GF-D8 (cell line): Measurements from ENCODE around the gene XPC.
"Not testable (repeated sequence)": the region's sequence is repeated elsewhere in the genome, so short reads cannot be mapped to it uniquely, and the experiment has no call there.

Source experiments
- DNase-seq: peaks from one replicate; lab custom pipeline; 2025; lab: John Stamatoyannopoulos, UW

The XPC gene

DNA sequence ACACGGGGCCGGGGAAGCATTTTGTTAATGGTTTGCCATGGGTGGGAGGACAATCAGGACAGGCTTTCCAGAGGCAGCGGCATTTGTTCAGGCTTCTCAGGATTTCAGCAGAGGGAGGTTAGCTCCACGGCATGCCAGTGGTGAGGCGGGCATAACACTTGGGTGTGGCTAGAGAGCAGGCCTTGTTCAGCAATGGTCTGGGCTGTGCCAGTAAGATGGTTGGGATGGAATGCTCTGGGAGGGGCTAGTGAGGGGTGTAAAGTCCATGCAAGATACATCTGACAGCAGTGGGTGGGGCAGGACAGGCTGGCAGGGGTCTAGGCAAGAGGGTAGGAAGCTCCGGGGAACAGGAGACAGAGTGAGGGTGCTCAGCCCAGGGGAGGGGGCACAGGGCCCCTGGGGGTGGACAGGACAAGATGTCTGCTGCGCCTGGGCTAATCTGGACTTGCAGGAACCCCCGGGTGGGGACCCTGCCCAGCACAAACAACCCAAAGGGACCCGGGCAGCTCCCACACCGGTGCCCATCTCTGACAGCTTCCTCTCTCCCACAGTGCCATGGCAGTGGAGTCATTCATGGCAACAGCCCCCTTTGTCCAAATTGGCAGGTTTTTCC lies 45.1 kb downstream of the XPC start:
- DNase-seq, result no peak

DNA sequence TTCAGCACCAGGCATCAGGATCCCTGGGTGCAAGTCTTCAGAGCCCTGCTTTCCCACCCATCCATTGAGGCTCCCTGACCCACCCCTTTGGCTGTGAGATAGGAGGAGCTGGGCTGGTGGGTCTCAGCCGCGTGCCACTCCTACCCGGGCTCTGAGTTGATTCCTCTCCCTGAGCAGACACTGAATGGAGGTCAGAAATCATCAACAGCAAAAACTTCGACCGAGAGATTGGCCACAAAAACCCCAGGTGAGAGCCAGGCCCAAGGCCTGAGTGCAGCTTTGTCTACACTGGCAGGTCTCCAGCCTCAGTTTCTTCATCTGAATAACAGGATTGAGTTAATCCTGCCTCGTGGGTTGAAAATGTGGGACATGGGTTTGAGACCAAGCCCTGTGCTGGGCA lies 45.7 kb downstream of the XPC start:
- DNase-seq, result no peak

DNA sequence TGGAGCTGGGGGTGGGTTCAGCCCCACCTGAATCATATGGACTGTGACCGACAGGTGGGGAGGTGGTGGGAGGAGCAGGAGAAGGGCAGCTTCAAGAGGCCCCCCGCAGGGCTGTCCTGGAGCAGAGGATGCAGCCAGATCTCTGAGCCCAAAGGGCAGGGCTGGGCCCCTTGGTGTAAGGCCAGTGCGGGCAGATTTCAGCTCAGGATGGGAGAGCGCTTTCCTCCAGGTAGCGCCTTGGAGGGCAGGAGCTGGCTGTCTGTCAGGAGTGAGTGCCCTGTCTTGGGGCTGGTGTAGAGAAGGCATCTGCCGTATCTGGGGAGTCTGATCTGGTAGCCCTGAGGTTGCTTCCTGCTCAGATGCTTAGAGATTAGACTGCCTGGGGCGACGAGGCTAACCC lies 46.3 kb downstream of the XPC start:
- no peak for DNase-seq

DNA sequence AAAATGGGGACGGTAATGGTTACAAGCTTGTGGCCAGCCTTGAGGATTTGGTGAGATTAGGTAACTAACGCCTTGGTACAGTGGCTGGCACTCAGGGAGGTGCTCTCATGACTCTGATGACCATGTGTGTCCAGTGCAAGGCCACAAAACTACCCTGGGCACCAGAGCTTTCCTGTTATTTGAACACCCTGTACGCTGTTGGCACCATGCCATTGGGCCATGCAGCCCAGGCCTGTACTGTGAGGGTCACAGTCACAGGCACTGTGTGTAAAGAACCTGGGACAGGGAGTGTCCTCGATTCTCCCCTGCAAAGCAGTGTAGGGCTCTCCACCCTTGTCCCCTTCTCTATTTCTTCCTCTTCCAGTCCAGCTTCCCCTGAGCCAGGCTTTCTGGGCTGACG lies 47.3 kb downstream of the XPC start:
- DNase-seq, result no peak

DNA sequence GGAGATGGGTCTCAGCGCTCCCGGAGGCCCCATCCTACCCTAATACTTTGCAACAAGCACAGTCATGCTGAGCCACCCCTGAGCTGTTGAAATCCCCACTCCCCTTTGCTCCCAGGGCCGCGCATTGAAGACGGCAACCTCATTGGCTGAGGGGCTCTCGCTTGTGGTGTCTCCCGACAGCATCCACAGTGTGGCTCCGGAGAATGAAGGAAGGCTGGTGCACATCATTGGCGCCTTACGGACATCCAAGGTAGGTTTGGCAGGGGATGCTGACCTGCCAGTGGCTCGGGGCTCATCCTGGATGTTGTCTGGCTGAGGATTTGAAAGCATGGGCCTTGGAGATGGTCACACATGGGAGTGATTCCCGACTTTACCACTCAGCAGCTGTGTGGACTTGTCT lies 47.7 kb downstream of the XPC start:
- DNase-seq, result no peak

DNA sequence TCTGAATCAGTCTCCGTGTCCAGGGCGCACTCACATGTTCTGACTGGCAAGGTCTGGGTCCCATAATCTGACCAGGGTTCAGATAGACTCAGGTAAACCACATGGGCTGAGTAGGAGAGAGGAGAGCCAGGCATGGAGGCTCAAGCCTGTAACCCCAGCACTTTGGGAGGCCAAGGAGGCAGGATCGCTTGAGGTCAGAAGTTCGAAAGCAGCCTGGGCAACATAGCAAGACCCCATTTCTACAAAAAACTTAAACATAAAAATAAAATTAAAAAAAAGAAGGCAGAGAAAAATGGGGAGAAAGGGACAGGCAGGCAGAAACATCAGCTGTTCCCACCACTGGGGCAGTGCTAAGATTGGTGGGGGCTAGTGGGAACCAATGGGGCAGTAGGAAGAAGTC lies 48.2 kb downstream of the XPC start:
- no peak for DNase-seq

DNA sequence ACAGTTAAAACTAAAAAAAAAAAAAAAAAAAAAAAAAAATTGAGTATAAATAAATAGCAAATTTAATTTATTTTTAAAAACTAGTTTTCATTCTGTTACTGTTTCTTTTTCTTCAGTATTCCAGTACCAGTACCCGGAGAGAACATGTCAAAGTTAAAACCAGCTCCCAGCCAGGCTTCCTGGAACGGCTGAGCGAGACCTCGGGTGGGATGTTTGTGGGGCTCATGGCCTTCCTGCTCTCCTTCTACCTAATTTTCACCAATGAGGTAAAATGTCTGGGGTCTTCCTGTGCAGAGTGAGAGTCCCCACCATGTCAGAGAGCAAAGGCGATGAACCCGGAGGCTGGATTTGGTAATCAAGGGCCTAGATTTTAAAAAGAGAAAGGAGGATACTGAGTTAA lies 49.1 kb downstream of the XPC start:
- DNase-seq, result no peak

DNA sequence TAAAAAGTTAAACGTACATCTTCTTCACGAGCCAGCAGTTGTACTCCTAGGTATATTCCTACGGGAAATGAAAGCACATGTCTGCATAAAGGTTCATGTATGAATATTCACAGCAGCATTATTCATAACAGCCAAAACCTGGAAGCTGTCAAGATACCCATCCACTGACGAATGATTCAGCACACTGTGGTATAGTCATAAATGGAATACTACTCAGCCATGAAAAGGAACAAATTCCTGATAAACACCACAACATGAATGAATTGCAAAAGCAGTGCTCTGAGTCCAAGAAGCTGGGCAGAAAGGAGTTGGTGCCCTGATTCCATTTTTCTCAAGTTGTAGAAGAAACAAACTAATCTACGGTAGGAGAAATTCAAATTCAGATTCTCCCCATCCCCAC lies 49.7 kb downstream of the XPC start:
- no peak for DNase-seq

DNA sequence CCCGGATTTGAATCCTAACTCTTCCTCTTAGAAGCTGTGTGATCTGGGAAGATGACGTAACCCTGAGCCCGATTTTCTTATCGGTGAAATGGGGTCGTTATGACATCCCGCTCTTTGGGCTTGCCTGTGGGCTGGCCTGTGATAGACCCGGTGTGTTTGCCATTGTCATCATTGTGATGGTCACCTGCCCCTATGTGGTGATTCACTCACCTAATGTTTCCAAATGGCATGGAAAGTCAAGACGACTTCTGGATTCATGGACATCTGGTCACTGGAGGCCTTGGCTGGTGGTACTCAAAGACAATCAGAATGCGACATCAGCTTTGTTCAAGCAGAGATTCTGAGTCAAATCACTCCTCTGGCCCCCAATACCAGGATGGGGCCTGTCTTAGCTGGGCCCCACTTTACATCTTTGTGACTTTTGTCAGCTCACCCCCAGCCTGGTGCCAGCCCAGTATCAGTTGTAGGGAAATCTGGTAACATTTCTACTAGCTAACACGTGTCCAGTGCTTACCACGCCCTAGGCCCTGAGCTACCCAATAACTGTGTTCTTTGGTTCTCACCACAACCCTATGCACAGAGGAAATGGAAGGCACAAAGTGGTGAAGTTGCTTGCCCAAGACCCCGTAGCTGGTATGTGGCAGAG lies 50.8 kb downstream of the XPC start:
- DNase-seq, result no peak

DNA sequence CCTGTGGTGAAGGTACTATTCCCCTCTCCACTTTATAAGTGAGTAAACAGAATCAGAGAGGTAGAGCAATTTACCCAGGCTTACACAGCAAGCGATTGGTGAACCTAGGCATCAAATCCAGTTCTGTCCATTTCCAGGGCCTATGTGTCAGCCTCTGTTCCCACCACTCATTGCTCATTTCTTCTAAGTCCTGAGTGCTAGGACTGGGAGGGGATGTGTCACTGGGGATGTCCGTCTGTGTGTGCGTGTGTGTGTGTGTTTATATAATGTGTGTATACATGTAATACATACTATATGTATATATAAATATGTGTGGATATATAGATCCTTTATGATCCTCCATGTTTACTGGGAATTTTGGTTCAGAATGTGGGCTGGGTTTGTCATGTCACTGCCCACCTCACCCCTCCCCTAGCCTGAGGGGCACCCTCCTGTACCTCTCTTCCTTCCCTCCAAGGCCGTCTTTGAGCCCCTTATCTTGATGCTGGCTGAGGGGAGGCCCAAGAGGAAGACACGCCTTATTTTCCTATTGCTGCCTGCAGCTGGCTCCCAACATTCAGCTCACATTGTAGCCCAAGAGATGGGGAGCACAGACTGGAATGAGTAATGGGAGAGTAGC lies 51.4 kb downstream of the XPC start:
- DNase-seq, result no peak

DNA sequence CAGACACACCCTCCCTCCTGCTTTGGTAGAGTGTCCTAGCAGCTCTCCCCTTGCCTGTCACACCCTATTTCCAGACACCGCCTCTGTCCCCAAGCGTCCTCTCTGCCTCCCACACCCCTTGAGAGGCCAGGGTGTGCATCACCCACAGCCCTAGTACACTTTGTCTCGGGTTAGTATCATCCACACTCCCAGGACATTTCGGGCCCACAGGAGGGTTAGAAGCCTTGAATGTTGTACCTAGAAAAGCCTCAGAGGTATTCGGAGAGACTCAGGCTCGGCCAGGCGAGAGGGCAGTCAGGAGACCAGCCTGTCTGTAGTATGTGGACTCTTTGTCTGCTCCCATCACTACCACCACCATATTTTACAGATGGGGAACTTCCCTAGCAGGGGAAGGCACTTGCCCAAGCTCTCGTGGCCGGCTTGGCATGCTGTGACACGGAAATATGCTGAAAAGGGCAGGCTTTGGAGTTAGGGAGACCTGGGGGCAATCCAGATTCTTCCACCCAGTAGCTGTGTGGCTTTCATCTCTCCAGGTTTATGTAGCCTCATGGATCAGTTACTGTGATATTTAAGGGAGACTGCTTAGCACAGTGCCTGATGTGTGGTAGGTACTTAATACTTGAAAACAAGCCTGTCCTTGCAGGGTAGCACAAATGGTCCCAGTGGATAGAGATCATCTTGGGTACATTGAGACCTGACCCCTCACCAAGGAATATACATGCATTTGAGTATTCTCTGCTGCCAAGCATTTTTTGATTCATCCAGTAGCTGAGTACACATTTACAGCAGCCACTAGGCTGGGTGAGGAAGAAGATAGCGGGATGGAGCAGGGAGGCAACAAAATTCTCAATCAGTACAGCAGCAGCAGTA lies 52.1 kb downstream of the XPC start:
- DNase-seq, result no peak

DNA sequence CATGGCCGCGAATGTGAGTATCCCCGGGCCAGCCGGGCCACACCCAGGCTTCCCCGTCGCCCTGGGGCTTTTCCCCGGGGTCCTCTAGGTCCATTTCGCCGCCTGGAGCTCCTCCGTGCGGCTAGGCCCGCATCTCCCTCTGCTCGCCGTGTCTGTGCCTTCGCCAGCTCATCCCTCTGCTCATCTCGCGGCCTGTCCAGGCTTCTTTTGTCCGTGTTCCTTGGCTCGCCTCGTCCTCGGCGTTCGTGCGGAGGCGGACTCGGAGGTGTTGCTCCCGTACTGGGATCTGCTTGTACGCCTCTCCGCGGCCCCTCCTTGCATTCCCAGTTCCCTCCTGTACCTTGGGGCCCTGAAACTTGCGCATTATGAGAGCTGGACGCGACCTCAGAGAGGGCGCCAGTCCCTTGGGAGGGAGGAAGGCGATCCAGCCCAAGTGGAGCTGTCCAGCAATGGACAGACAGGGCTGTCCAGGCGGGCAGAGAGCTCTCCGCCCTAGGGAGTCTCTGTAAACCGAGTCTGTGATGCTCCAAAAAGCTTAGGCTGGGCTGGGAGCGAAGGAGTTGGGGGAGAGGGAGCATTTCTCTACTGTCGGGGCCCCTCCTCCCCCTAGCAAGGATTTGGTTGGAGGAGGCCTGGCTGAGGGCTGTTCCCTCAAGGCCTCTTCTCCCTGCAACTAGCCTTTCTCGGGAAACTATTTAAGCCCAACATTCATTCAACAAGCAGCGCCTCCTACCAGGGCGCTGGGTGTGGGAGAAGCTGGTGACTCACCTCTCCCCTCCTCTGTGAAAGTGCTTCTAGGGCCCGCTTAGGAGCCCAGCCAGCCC lies 53.0 kb downstream of the XPC start:
- DNase-seq, result no peak

DNA sequence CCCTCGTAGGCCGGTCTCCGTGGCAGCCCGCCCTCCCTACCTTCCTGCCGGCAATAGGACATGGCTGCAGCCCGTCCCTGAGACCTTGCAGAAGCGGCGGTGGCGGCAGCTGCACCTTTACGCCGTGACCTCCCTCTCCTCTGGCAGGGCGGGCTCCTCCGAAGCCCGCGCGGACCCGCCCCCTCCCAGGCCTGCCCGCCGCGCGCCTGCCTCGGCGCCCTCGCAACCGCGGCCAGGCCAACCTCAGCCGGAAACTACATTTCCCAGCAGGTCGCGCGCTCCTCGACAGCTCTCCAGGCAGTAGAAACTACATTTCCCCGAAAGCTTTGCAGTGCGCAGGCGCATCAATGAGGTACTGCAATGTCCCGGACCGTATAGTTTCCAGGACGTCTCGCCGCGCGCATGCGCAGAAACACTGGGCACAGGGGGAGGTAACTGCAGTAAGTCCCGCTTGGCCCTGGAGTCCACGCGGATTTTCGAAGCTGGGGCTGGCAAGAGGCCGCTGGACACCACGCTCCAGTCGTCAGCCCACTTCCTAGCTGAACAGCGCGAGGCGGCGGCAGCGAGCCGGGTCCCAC lies 53.7 kb downstream of the XPC start, which contains the start of the genes CHCHD4 and TMEM43:
CHCHD4 (minus strand) TSS at position 256 of the 578 bp plus-strand sequence; CDS start at position 62, 194 bp downstream.
TMEM43 (plus strand) TSS at position 438 of the 578 bp plus-strand sequence. CDS start 142 bp downstream, outside the sequence.
- peak; percentile 98 for DNase-seq

DNA sequence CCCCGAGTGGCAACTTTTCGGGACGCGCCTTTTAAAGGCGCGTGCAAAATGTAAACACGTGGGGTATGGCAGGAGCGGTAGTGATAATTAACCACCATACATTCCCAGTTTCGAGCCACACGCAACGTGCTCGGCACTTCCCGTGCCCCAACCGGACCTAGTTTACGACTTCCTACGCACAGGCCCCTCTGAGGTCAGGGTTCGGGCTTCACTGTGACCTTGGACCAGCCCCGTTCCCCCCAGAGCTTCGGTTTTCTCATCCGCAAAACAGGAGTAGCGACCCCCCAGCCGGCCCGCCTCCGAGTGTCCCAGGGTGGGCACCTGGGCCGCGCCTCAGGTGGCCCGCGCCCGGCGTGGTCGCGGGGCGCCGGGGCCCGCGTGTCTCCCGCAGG lies 54.2 kb downstream of the XPC start:
- peak; percentile 66 for DNase-seq

DNA sequence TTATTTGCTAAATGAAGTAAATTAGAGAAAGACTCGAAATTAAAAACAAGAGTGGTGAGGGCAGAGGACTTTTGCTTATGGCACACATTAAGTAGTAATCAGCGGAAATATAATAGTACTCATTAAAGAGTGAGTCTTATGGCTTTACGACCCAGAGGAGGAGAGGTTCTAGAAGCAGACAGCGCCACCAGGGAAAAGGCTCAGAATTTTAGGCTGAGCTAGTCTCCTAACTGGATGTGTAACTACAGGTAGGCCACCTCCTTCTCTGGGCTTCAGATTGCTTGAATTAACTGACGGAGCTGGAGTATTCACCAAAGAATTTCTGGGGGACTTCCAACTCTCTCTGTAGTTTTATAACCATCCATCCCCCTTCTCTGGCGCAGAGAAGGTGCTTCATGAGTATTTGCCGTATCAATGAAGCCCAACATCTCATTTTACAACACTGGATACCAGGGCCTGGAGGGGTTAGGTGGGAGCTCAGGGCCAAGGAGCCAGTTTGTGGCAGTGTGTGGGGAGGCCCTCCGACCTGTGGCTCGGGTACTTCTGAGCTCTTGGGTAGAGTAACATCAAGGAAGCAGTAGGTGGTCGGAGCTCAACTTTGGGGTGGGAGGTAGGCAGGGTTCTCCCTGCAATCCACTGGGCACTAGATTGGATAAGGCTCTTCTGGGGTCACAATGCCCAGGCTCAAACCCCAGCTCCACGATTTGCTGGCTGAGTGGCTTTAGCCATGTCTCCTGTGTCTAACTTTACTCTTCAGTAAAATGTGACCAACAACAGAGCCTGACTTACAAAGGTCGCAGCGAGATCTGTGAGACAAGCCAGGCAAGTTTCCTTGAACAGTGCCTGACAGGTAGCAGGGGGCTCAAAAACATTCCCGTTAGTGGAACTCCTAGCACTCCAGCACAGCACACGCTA lies 54.8 kb downstream of the XPC start:
- DNase-seq, result no peak

DNA sequence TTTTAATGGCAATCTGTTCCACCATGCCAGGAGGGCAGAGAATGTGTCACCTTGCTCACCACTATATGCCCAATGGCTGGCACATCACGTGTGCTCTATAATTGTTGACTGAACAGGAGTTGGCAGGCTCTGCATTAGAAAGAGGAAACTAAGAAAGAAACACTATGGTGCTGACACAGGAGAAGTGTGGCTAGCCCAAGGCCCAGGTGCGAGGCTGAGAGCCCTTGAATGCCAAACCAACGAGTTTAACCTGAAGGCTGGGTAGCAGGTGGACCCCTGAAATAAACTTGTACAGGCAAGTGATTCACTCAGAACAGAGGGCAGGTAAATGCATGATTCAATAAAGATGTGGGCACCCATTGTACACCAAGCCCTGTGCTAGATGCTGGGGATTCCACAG lies 56.1 kb downstream of the XPC start:
- no peak for DNase-seq

DNA sequence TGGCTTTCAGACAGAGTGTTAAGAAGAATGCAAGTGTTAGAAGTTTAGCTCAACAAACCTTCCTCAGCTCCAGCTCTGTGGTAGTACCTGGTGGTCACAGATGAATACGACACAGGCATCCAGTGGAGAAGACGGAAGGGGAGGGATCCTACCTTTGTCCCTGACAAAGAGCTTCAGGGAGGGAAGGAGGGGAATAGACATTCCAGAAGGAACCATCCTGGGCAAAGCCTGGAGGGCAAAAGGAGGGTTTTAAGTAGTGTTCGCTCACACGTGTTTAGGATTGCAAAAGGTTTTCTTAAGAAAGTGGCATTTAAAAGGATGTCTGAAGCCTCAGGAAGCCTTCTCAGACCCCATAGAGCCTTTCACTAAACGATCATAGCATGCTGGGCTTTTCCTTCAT lies 56.5 kb downstream of the XPC start:
- DNase-seq, result no peak

DNA sequence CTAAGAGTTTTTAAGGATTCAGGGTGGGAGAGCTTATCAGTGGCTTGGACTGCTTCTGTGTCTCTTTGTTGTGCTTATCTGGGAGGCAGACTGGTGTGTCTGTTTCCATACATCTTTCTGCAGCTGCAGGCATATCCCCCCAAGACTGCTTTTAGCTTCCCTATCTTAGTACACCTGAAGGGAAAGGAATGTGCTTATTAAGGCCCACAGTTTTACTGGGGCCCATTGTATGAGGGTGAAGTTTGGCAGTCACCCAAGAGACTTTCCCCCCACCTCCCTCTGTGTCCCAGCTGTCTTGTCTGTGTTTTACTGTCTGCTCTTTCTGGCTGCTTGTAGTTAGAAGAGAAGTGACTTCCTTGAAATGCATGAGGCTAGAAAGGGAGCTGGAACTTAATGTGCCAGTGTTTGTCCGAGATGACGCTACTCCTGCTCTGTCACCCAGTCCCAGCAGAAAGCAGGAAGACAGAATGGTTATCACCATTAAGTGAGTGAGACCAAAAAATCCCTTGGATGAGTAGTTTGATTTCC lies 57.4 kb downstream of the XPC start:
- DNase-seq, result not testable (repeated sequence)

DNA sequence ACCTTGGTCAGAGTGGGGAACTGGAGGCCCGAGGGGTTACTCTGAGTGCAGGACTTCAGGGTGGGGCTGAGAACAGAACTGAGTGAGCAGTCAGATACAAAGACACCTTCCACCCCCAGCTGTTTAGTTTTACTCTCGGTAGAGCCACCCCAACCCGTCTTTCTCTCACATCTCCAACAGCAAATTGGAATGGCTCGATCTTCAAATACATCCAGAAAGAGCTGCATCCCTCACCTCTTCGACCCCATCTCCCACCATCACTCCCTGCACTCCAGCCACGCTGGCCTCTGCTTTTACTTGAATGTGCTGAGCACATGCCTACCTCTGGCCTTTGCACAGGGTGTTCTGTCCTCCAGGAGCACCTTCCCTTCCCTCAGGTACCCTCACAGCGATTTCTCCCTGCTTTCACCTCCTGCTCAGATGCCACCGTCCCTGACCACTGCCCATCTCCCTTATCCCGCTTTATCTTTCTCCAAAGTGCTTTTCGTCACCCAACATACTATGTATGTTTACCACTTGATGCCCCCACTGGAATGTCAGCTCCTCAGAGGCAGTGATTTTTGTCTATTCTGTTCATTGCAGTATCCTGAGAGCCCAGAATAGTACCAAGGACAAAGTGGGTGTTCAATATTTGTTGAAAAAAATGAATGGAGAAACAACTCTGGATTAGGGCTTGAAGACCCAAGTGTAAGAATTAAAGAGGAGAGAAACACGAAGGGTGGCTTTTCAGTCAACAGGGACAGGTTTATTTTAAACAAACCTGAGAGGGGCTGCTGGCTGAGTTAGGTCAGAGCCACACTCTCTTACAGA lies 58.1 kb downstream of the XPC start:
- no peak for DNase-seq
